Gastrocnemius medialis (tissue), 4 donors: Measurements from ENCODE around the gene SKIDA1. TPM values are rescaled to one million over a fixed set of nuclear protein-coding genes. Genes with fewer than 3 reads are reported as not detected.

Experiments used
- ATAC-seq, 2 donors: fragments of 150-250 bp; one replicate each; pipeline ENCODE4 v1.9.1; 2016
- DNase-seq, 2 donors: peaks; one replicate each; pipeline ENCODE4 v3.0.0-alpha.2; 2019
- H3K27ac ChIP-seq, 4 donors: fragments of 200-600 bp; sonication (generic); 1 replicate in 1 of 4; 2 replicates in 3 of 4; pipeline ENCODE4 v1.5.1; 2016 to 2018; ENCODE audit warnings: mild to moderate bottlenecking in 2 of 4, moderate library complexity in 1 of 4
- H3K27me3 ChIP-seq, 3 donors: fragments of 200-600 bp; sonication (generic) in 2 of 3; 1 replicate in 1 of 3; 2 replicates in 2 of 3; pipeline versions ENCODE4 v1.5.1 to v1.6.0; 2016 to 2019; ENCODE audit warnings: mild to moderate bottlenecking in 1 of 3, moderate library complexity in 1 of 3
- H3K36me3 ChIP-seq, 2 donors: fragments of 200-600 bp; sonication (generic) in 1 of 2; one replicate each; pipeline ENCODE4 v1.5.1; 2017 to 2018
- H3K4me1 ChIP-seq, 2 donors: fragments of 200-600 bp; sonication (generic) in 1 of 2; one replicate each; pipeline ENCODE4 v1.5.1; 2016 to 2017; ENCODE audit warnings: mild to moderate bottlenecking in 2 of 2
- H3K4me3 ChIP-seq, 4 donors: fragments of 200-600 bp; sonication (generic) in 3 of 4; 1 replicate in 1 of 4; 2 replicates in 3 of 4; pipeline ENCODE4 v1.5.1; 2016 to 2019; ENCODE audit warnings: mild to moderate bottlenecking in 2 of 4
- H3K9me3 ChIP-seq, 3 donors: fragments of 200-600 bp; sonication (generic) in 2 of 3; 1 replicate in 1 of 3; 2 replicates in 2 of 3; pipeline ENCODE4 v1.5.1; 2016 to 2019
- POLR2A ChIP-seq, 2 donors: fragments of 450-650 bp; IDR thresholded peaks; one replicate each; pipeline ENCODE4 v1.6.1; 2017; ENCODE audit warnings: antibody characterized with exemption in 2 of 2, mild to moderate bottlenecking in 2 of 2, moderate library complexity in 2 of 2
- in situ Hi-C, 4 donors: fragments of 200-750 bp; cut with MboI; loops; one replicate each; pipeline versions ENCODE4 v1.15.0 to v1.8.0; 2017; ENCODE audit warnings: low sequenced_read_pairs in 4 of 4
- intact Hi-C: fragments of 100-400 bp; cut with DNase I; formaldehyde crosslinking; loops from one replicate; pipeline ENCODE4 v1.15.1; 2023; ENCODE audit warnings: low total_unique reads
- total RNA-seq, 4 donors: library from RNA; depleted of rRNA; stranded (reverse); fragments of >200 nt; gene quantifications; one replicate each; pipeline versions ENCODE4 v1.1.0 to v1.2.3, GENCODE V29; 2016
- TF ChIP-seq, protein P1 (sequence below), 5 experiments: fragments of 450-650 bp in 3 of 5; fragments of 200-600 bp in 2 of 5; sonication (generic) in 2 of 5; IDR thresholded peaks in 4 of 5; conservative IDR thresholded peaks in 1 of 5; 1 replicate in 4 of 5; 2 replicates in 1 of 5; pipeline ENCODE4 v1.5.1; 2016 to 2019; ENCODE audit warnings: antibody characterized with exemption in 5 of 5, mild to moderate bottlenecking in 3 of 5, moderate library complexity in 3 of 5

Gene SKIDA1
- total RNA-seq, 4 donors from 2014 or later = 0.09 TPM; not detected in 3

DNA sequence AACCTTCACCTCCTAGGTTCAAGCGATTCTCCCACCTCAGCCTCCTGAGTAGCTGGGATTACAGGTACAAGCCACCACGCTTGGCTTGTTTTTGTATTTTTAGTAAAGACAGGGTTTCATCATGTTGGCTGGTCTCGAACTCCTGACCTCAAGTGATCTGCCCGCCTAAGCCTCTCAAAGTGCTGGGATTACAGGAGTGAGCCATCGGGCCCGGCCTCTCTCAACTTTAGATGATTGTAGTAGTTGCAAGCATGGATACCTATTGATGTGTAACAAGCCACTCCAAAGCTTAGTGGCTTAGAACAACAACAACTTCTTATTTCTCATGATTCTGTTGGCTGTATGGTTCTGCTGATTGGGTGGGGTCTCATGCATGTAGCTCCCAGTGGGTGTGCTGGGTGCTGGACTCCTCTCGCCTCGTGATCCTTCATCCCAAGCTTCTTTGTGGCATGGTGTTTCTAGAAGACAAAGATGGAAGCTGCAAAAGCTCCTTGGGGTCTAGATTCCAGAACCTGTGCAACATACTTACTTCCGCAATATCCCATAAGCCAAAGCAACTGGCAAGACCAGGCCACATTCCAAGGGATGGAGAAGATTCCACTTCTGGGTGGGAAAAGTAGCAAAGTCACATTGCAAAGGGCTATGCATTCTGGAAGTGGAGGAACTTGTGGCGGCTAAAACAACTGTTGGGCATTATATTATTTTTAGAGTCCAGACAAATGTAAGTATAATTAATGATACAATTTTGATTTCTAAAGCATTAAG lies 37.9 kb downstream of the SKIDA1 start:
- intact Hi-C loops (no loop called here), in situ Hi-C loops (loop anchor here (25.0 kb wide), 4 partner anchors 200 to 1500 kb away; no protein-coding TSS in a partner anchor)
- H3K9me3 ChIP-seq = no peaks in the 10 kb centered on the region
- ATAC-seq (no peak), DNase-seq (no peak)
- no peak overlapping the region for H3K27ac ChIP-seq
- no peaks in the 10 kb centered on the region for H3K36me3 ChIP-seq
- TF ChIP-seq, protein P1, sequence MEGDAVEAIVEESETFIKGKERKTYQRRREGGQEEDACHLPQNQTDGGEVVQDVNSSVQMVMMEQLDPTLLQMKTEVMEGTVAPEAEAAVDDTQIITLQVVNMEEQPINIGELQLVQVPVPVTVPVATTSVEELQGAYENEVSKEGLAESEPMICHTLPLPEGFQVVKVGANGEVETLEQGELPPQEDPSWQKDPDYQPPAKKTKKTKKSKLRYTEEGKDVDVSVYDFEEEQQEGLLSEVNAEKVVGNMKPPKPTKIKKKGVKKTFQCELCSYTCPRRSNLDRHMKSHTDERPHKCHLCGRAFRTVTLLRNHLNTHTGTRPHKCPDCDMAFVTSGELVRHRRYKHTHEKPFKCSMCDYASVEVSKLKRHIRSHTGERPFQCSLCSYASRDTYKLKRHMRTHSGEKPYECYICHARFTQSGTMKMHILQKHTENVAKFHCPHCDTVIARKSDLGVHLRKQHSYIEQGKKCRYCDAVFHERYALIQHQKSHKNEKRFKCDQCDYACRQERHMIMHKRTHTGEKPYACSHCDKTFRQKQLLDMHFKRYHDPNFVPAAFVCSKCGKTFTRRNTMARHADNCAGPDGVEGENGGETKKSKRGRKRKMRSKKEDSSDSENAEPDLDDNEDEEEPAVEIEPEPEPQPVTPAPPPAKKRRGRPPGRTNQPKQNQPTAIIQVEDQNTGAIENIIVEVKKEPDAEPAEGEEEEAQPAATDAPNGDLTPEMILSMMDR (IDR thresholded peaks at IDR 0.05 in 4 of 5, conservative IDR thresholded peaks at IDR 0.05 in 1 of 5) = no peak
- TF ChIP-seq POLR2A (IDR thresholded peaks at IDR 0.05) = no peak
- peaks cover 0 to 3% of the 10 kb centered on the region in 2 donors for H3K4me1 ChIP-seq
- H3K4me3 ChIP-seq = no peak overlapping the region
- no peaks in the 10 kb centered on the region for H3K27me3 ChIP-seq

DNA sequence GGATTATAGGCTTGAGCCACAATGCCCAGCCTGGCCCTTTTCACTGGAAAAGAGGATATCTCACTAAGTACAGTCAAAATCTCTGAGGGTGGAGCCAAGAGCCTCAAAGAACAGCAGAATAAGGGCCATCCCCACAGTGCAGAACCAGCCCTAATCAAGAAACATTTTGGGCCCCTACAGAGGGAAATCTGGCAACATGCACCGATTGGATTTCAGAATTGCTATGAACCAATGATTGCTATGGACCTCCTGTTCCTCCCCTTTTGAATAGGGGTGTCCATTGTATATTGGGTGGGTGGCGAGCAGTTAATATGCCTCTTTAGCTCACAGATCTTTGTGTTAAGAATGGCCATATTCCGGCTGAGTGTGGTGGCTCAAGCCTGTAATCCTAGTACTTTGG lies 42.7 kb downstream of the SKIDA1 start:
- Histone ChIP-seq H3K4me3 (no peak overlapping the region), H3K27ac (no peak overlapping the region), H3K9me3 (no peaks in the 10 kb centered on the region), H3K27me3 (no peaks in the 10 kb centered on the region), H3K36me3 (no peaks in the 10 kb centered on the region), H3K4me1 (no peaks in the 10 kb centered on the region)
- in situ Hi-C loops (loop anchor here (25.0 kb wide), 4 partner anchors 196 to 1504 kb away; no protein-coding TSS in a partner anchor), intact Hi-C loops (no loop called here)
- TF ChIP-seq POLR2A (IDR thresholded peaks at IDR 0.05) = no peak
- TF ChIP-seq, protein P1 (IDR thresholded peaks at IDR 0.05 in 4 of 5, conservative IDR thresholded peaks at IDR 0.05 in 1 of 5) = no peak
- DNase-seq (no peak), ATAC-seq (no peak)

DNA sequence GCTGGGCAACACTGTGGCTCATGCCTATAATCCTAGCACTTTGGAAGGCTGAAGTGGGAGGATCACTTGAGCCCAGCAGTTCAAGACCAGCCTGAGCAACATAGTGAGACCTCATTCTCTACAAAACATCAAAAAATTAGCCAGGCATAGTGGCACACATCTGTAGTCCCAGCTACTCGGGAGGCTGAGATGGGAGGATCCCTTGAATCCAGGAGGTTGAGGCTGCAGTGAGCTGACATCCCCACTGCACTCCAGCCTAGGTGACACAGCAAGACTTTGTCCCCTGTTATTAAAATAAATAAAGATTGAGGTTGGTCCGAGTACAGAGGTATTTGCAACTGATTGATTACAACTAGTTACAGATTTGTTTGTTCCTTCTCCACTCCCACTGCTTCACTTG lies 44.1 kb downstream of the SKIDA1 start:
- Histone ChIP-seq H3K36me3 (no peaks in the 10 kb centered on the region), H3K9me3 (no peaks in the 10 kb centered on the region), H3K27ac (no peak overlapping the region), H3K4me3 (no peak overlapping the region), H3K27me3 (no peaks in the 10 kb centered on the region), H3K4me1 (no peaks in the 10 kb centered on the region)
- in situ Hi-C loops = loop anchor here (25.0 kb wide), 4 partner anchors 194 to 1506 kb away; no protein-coding TSS in a partner anchor
- DNase-seq (no peak), ATAC-seq (no peak)
- no peak for TF ChIP-seq POLR2A (IDR thresholded peaks at IDR 0.05)
- TF ChIP-seq, protein P1 (IDR thresholded peaks at IDR 0.05 in 4 of 5, conservative IDR thresholded peaks at IDR 0.05 in 1 of 5) = no peak
- intact Hi-C loops = no loop called here

DNA sequence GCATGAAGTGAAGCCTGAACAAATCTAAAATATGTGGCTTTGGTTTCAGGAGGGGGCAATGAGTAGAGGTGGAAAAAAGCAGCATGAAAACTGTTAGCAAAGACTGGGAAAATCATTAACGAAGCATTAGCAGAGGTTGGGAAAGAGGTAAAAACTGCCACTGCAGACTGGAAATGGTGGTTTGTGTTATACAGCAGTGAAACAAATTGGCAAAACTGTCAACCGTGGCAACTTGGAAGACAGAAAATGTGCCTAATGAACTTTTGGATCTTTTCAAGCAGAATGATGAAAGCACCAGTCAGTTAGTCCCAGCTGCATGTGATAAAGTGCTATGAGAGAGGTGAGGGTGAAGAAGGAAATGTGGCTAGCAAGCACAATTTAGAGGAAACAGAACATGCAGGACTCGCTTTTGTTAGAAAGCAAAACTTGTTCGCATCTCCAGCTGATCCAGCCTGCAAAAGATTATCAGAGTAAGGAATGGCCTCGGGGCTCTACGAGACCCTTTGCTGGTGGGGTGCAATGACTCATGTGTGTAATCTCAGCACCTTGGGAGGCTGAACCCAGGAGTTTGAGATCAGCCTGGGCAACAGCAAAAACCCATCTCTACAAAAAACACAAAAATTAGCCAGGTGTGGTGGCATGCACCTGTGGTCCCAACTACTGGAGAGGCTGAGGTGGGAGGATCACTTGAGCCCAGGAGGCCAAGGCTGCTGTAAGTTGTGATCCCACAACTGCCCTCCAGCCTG lies 45.7 kb downstream of the SKIDA1 start:
- intact Hi-C loops = no loop called here
- no peaks in the 10 kb centered on the region for H3K36me3 ChIP-seq
- no peaks in the 10 kb centered on the region for H3K9me3 ChIP-seq
- no peaks in the 10 kb centered on the region for H3K27me3 ChIP-seq
- DNase-seq (no peak), ATAC-seq (no peak)
- in situ Hi-C loops = loop anchor here (25.0 kb wide), 4 partner anchors 192 to 1508 kb away; no protein-coding TSS in a partner anchor
- no peaks in the 10 kb centered on the region for H3K4me1 ChIP-seq
- TF ChIP-seq POLR2A (IDR thresholded peaks at IDR 0.05) = no peak
- no peak overlapping the region for H3K4me3 ChIP-seq
- H3K27ac ChIP-seq = no peak overlapping the region

DNA sequence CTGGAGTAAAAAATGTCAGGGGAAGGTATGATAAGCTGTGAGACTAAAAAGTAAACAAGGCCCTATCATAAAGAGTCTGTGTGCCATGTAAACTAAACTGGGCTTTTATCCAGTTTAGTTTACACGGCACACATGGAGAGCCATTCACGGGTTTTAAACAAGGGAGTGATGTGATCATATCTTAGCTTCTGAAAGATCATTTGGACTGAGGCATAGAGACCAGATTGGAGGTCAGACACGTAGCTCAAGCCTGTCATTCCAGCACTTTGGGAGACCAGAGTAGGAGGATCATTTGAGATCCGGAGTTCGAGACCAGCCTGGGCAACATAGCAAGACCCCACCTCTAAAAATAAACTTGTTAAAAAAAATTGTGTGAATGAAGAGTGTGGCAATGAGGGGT lies 50.1 kb downstream of the SKIDA1 start:
- H3K4me3 ChIP-seq = no peak overlapping the region
- H3K9me3 ChIP-seq = no peaks in the 10 kb centered on the region
- no peaks in the 10 kb centered on the region for H3K4me1 ChIP-seq
- ATAC-seq = no peak
- in situ Hi-C loops (loop anchor here (25.0 kb wide), 4 partner anchors 188 to 1512 kb away; no protein-coding TSS in a partner anchor), intact Hi-C loops (no loop called here)
- DNase-seq = no peak
- no peaks in the 10 kb centered on the region for H3K27me3 ChIP-seq
- TF ChIP-seq POLR2A (IDR thresholded peaks at IDR 0.05) = no peak
- TF ChIP-seq, protein P1 (IDR thresholded peaks at IDR 0.05 in 4 of 5, conservative IDR thresholded peaks at IDR 0.05 in 1 of 5) = no peak
- H3K36me3 ChIP-seq = no peaks in the 10 kb centered on the region
- H3K27ac ChIP-seq = no peak overlapping the region
